DMS114 treated with DMSO at 0.1 percent for 48 hours (cell line): ENCODE measurements around the gene PHF3.

ENCODE experiments used
- DNase-seq: peaks from one replicate; lab custom pipeline; 2025; ENCODE audit not compliant: unreplicated experiment; lab: John Stamatoyannopoulos, UW

The PHF3 gene

GRCh38 chr6:63635588-63636517 is at the start of gene PHF3:
TSS of gene PHF3 (plus strand) at chr6:63635802. CDS start at chr6:63646552, 10,750 bp downstream.
- peak; percentile 77 for DNase-seq

- DNase-seq = no peak
These were observed 45.6 kb upstream of the PHF3 start for GRCh38 chr6:63589952-63590411.

- no peak for DNase-seq
These were observed 42.7 kb upstream of the PHF3 start for GRCh38 chr6:63592886-63593285.

- no peak for DNase-seq
These were observed 38.2 kb upstream of the PHF3 start for GRCh38 chr6:63597141-63598048.

- DNase-seq = peak; percentile 56
These were observed 37.3 kb upstream of the PHF3 start for GRCh38 chr6:63598049-63599036.

- no peak for DNase-seq
These were observed 36.4 kb upstream of the PHF3 start for GRCh38 chr6:63599243-63599642.

GRCh38 chr6:63600136-63600535 is 35.5 kb upstream of the PHF3 start:
- no peak for DNase-seq

- DNase-seq = no peak
These were observed 26.4 kb upstream of the PHF3 start for GRCh38 chr6:63609231-63609630.

GRCh38 chr6:63610944-63611343 is 24.7 kb upstream of the PHF3 start:
- DNase-seq = no peak

- no peak for DNase-seq
These were observed 24.0 kb upstream of the PHF3 start for GRCh38 chr6:63611560-63611959.

- DNase-seq = no peak
These were observed 20.0 kb upstream of the PHF3 start for GRCh38 chr6:63615590-63615989.

GRCh38 chr6:63624091-63624490 is 11.5 kb upstream of the PHF3 start:
- DNase-seq = no peak

GRCh38 chr6:63630466-63630865 is 5.1 kb upstream of the PHF3 start:
- DNase-seq = no peak

- no peak for DNase-seq
These were observed 972 bp upstream of the PHF3 start for GRCh38 chr6:63634630-63635029.

GRCh38 chr6:63635215-63635587 is 401 bp upstream of the PHF3 start:
- no peak for DNase-seq

- peak; percentile 29 for DNase-seq
These were observed 968 bp downstream of the PHF3 start for GRCh38 chr6:63636518-63637021.

- DNase-seq = no peak
These were observed 2.4 kb downstream of the PHF3 start for GRCh38 chr6:63637865-63638445.

- no peak for DNase-seq
These were observed 4.5 kb downstream of the PHF3 start for GRCh38 chr6:63640062-63640461.

- no peak for DNase-seq
These were observed 8.3 kb downstream of the PHF3 start for GRCh38 chr6:63643862-63644261.
